Stomach (tissue), 4 donors: ENCODE data around the gene ALG9.

Experiments
- POLR2AphosphoS5 ChIP-seq, 3 donors: sonication (generic); formaldehyde crosslinking; IDR thresholded peaks; one replicate each; pipeline ENCODE4 v1.6.1; 2016; ENCODE audit warnings: antibody characterized with exemption in 3 of 3
- TF ChIP-seq, protein P1 (sequence below), 7 experiments: fragments of 450-650 bp in 4 of 7; fragments of 200-600 bp in 3 of 7; sonication (generic) in 3 of 7; IDR thresholded peaks; one replicate each; pipeline ENCODE4 v1.5.1; 2016 to 2019; ENCODE audit warnings: antibody characterized with exemption in 7 of 7, control low read depth in 2 of 7, mild to moderate bottlenecking in 1 of 7

DNA sequence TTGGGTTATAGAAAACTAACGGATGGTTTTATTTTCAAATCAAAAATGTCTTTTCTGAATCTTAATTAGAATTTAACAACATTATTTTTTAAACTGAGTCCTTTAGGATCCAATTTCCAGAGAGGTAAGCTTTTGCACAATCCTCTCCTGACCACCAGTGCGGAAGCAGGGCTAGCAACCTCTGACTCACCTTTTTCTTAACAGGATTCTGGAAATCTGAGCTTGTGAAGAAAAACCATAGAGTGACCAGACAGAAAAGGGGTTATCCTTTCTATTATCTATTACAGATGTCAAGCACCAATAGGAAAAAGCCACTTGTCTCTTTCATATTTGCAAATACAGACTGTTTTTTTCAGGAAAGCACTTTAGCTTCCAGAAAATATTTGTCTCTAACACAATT, 25.3 kb downstream of the ALG9 start:
- TF ChIP-seq, protein P1, sequence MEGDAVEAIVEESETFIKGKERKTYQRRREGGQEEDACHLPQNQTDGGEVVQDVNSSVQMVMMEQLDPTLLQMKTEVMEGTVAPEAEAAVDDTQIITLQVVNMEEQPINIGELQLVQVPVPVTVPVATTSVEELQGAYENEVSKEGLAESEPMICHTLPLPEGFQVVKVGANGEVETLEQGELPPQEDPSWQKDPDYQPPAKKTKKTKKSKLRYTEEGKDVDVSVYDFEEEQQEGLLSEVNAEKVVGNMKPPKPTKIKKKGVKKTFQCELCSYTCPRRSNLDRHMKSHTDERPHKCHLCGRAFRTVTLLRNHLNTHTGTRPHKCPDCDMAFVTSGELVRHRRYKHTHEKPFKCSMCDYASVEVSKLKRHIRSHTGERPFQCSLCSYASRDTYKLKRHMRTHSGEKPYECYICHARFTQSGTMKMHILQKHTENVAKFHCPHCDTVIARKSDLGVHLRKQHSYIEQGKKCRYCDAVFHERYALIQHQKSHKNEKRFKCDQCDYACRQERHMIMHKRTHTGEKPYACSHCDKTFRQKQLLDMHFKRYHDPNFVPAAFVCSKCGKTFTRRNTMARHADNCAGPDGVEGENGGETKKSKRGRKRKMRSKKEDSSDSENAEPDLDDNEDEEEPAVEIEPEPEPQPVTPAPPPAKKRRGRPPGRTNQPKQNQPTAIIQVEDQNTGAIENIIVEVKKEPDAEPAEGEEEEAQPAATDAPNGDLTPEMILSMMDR (IDR thresholded peaks at IDR 0.05), result no peak
- no peak for TF ChIP-seq POLR2AphosphoS5 (IDR thresholded peaks at IDR 0.05)
